HepG2 (cell line): ENCODE measurements around the gene DHRS1. TPM values are rescaled to one million over a fixed set of nuclear protein-coding genes. Genes with fewer than 3 reads are reported as not detected.

ENCODE experiments used
- FIP1L1 ChIP-seq: fragments of 200-400 bp; formaldehyde crosslinking; IDR thresholded peaks from 2 replicates; pipeline ENCODE4 v1.6.1; 2018; ENCODE audit warnings: low read depth, mild to moderate bottlenecking, low read length, moderate library complexity, borderline replicate concordance; ENCODE audit not compliant: insufficient read depth
- GABPB1 ChIP-seq: IDR thresholded peaks from 2 replicates; pipeline ENCODE4 v1.6.1; 2016; ENCODE audit warnings: mild to moderate bottlenecking, missing genetic modification reagents, moderate library complexity, missing compliant biosample characterization
- HNF4G ChIP-seq, 2 experiments: sonication (generic) in 1 of 2; formaldehyde crosslinking in 1 of 2; IDR thresholded peaks; 2 replicates each; pipeline versions ENCODE4 v1.4.0 to v1.6.1; 2011 to 2020; ENCODE audit warnings: borderline replicate concordance in 2 of 2, low read depth in 2 of 2, mild to moderate bottlenecking in 2 of 2, low read length in 1 of 2, missing genetic modification reagents in 1 of 2, moderate library complexity in 1 of 2
- KAT8 ChIP-seq: IDR thresholded peaks from 2 replicates; pipeline ENCODE4 v1.6.1; 2016; ENCODE audit warnings: missing genetic modification reagents, missing compliant biosample characterization
- MNT ChIP-seq: fragments of 450-650 bp; IDR thresholded peaks from 2 replicates; pipeline ENCODE4 v1.6.1; 2016
- NONO ChIP-seq, 2 experiments: fragments of 450-650 bp in 1 of 2; sonication (generic) in 1 of 2; formaldehyde crosslinking in 1 of 2; IDR thresholded peaks in 1 of 2; conservative IDR thresholded peaks in 1 of 2; 2 replicates each; pipeline versions ENCODE4 v1.6.1 to v1.8.0; 2017 to 2022; ENCODE audit warnings: mild to moderate bottlenecking in 1 of 2, missing genetic modification reagents in 1 of 2, moderate library complexity in 1 of 2
- PRDM15 ChIP-seq: sonication (generic); formaldehyde crosslinking; IDR thresholded peaks from 2 replicates; pipeline ENCODE4 v1.4.0; 2020; ENCODE audit warnings: missing genetic modification reagents
- RAD21 ChIP-seq: fragments of 450-650 bp; formaldehyde crosslinking; IDR thresholded peaks from 2 replicates; pipeline ENCODE4 v1.5.0; 2020; ENCODE audit warnings: mild to moderate bottlenecking
- RCOR2 ChIP-seq: IDR thresholded peaks from 2 replicates; pipeline ENCODE4 v1.6.1; 2016; ENCODE audit warnings: missing biosample characterization, missing genetic modification reagents
- SNAPC4 ChIP-seq: sonication (generic); formaldehyde crosslinking; IDR thresholded peaks from 2 replicates; pipeline ENCODE4 v1.4.0; 2020; ENCODE audit warnings: mild to moderate bottlenecking, missing genetic modification reagents
- ZFP36 ChIP-seq: fragments of 150-350 bp; IDR thresholded peaks from 2 replicates; pipeline ENCODE4 v1.6.1; 2018; ENCODE audit warnings: borderline replicate concordance, low read length, low read depth; ENCODE audit not compliant: partially characterized antibody
- ZNF180 ChIP-seq: sonication (generic); formaldehyde crosslinking; IDR thresholded peaks from 2 replicates; pipeline ENCODE4 v1.4.0; 2020; ENCODE audit warnings: low read depth, missing genetic modification reagents, borderline replicate concordance
- ZNF333 ChIP-seq: sonication (generic); formaldehyde crosslinking; IDR thresholded peaks from 2 replicates; pipeline ENCODE4 v1.4.0; 2020; ENCODE audit warnings: mild to moderate bottlenecking, missing genetic modification reagents, borderline replicate concordance
- ZNF501 ChIP-seq: sonication (generic); formaldehyde crosslinking; IDR thresholded peaks from 2 replicates; pipeline ENCODE4 v1.5.1; 2020; ENCODE audit warnings: mild to moderate bottlenecking, moderate library complexity, missing genetic modification reagents
- ZNF510 ChIP-seq: sonication (generic); formaldehyde crosslinking; IDR thresholded peaks from 2 replicates; pipeline ENCODE4 v1.4.0; 2020; ENCODE audit warnings: low read depth, mild to moderate bottlenecking, missing genetic modification reagents
- ZNF652 ChIP-seq: IDR thresholded peaks from 2 replicates; pipeline ENCODE4 v1.6.1; 2016; ENCODE audit warnings: low read depth, borderline replicate concordance
- ZSCAN9 ChIP-seq: IDR thresholded peaks from 2 replicates; pipeline ENCODE4 v1.6.1; 2016; ENCODE audit warnings: borderline replicate concordance
- polyA plus RNA-seq, 8 experiments: library from polyadenylated mRNA; depleted of rRNA in 3 of 8; stranded (reverse) in 7 of 8; unstranded in 1 of 8; fragments of >200 nt; fragmentation: Illumina TruSeq in 4 of 8; extraction: Trizol in 4 of 8; gene quantifications; 2 replicates each; pipeline versions ENCODE4 v1.2.1 to v1.2.3, GENCODE V29; 2011 to 2016; ENCODE audit warnings: low read depth in 4 of 8, missing spikeins in 1 of 8, mixed read lengths in 1 of 8; ENCODE audit not compliant: insufficient read depth in 1 of 8
- total RNA-seq, 5 experiments: library from RNA; depleted of rRNA; stranded (reverse); fragments of >200 nt; fragmentation: Illumina TruSeq; extraction: Trizol; gene quantifications; 2 replicates each; pipeline ENCODE4 v1.2.3, GENCODE V29; 2016; ENCODE audit warnings: low read depth in 1 of 5

DHRS1 gene
- total and polyA plus RNA-seq, 2 of the 13 experiments (the other 11 are each of a cell fraction or from before 2014, with no cell fraction given): 49.8 to 60.8 TPM

GRCh38 chr14:24297190-24297964, 2.2 kb downstream of the DHRS1 start (continued):
- TF ChIP-seq ZFP36: no peak
- no peak for TF ChIP-seq PRDM15 (CRISPR knock-in tag)
- TF ChIP-seq ZSCAN9 (CRISPR knock-in tag): peak; percentile 60; the same call in 1 of the 2 replicates
- peak; percentile 54; the same call in 1 of the 2 replicates for TF ChIP-seq ZNF652 (CRISPR knock-in tag)
- TF ChIP-seq RCOR2 (CRISPR knock-in tag): no peak
- TF ChIP-seq ZNF180: no peak
- no peak for TF ChIP-seq SNAPC4 (CRISPR knock-in tag)
- 0 out of 2 replicates have a peak, but pooled peaks have one; percentile 2 for TF ChIP-seq GABPB1 (CRISPR knock-in tag)
- no peak for TF ChIP-seq ZNF510
- TF ChIP-seq HNF4G (IDR thresholded peaks at IDR 0.05; ENCODE audit: borderline replicate concordance, low read depth, low read length): no peak
- peak; percentile 76; the same call in 1 of the 2 replicates for TF ChIP-seq HNF4G (CRISPR knock-in tag; IDR thresholded peaks at IDR 0.05; ENCODE audit: borderline replicate concordance, low read depth)
- TF ChIP-seq KAT8 (CRISPR knock-in tag): peak; percentile 65; the same call in 1 of the 2 replicates
- no peak for TF ChIP-seq NONO (IDR thresholded peaks at IDR 0.05)
- no peak for TF ChIP-seq NONO (CRISPR knock-in tag; conservative IDR thresholded peaks at IDR 0.05)
- no peak for TF ChIP-seq ZNF333 (CRISPR knock-in tag)
- TF ChIP-seq FIP1L1: no peak
- TF ChIP-seq MNT: no peak
- no peak for TF ChIP-seq ZNF501
- TF ChIP-seq RAD21: peak; percentile 55
